DND-41 (cell line): ENCODE measurements around the gene SARS2.
A peak's percentile ranks its signal among the peaks of the same experiment; 100 is the strongest.

ENCODE experiments used
- ATAC-seq: fragments of 200-7000 bp; cut with Tn5 transposase; 3 replicates; pipeline ENCODE4 v1.9.1; 2021; ENCODE audit warnings: low read depth; ENCODE audit not compliant: insufficient read depth
- DNase-seq: peaks from one replicate; pipeline ENCODE4 v3.0.0-alpha.2; 2020
- H2AFZ ChIP-seq: 2 replicates; pipeline ENCODE4 v1.6.0; 2012; ENCODE audit warnings: low read depth, low read length
- H3K27ac ChIP-seq: 2 replicates; pipeline ENCODE4 v1.5.1; 2012; ENCODE audit warnings: low read length, inconsistent platforms
- H3K27me3 ChIP-seq: fragments of 200-600 bp; sonication (generic); 2 replicates; pipeline ENCODE4 v1.6.0; 2012; ENCODE audit warnings: low read length, mild to moderate bottlenecking, inconsistent platforms; ENCODE audit not compliant: insufficient read depth, poor library complexity
- H3K36me3 ChIP-seq: 2 replicates; pipeline ENCODE4 v1.5.1; 2012; ENCODE audit warnings: low read length, inconsistent platforms; ENCODE audit not compliant: insufficient read depth
- H3K4me1 ChIP-seq: 2 replicates; pipeline ENCODE4 v1.5.1; 2012; ENCODE audit warnings: mild to moderate bottlenecking, low read length; ENCODE audit not compliant: insufficient read depth
- H3K4me2 ChIP-seq: 2 replicates; pipeline ENCODE4 v1.6.0; 2012; ENCODE audit warnings: mild to moderate bottlenecking, moderate library complexity, low read length, inconsistent platforms; ENCODE audit not compliant: insufficient read depth
- H3K4me3 ChIP-seq, 2 experiments: fragments of 200-600 bp in 1 of 2; shearing (Covaris generic) in 1 of 2; 2 replicates each; pipeline ENCODE4 v1.5.1; 2012 to 2016; ENCODE audit warnings: inconsistent platforms in 2 of 2, low read length in 2 of 2, mild to moderate bottlenecking in 2 of 2, low read depth in 1 of 2, moderate library complexity in 1 of 2
- H3K79me2 ChIP-seq: 2 replicates; pipeline ENCODE4 v1.6.0; 2012; ENCODE audit warnings: low read length, inconsistent platforms; ENCODE audit not compliant: insufficient read depth
- H3K9ac ChIP-seq: 2 replicates; pipeline ENCODE4 v1.6.0; 2012; ENCODE audit warnings: low read depth, mild to moderate bottlenecking, inconsistent platforms, low read length, moderate library complexity
- H3K9me3 ChIP-seq: 2 replicates; pipeline ENCODE4 v1.5.1; 2012; ENCODE audit warnings: low read length, moderate library complexity, mild to moderate bottlenecking, inconsistent platforms; ENCODE audit not compliant: insufficient read depth, severe bottlenecking
- H4K20me1 ChIP-seq: 2 replicates; pipeline ENCODE4 v1.6.0; 2012; ENCODE audit warnings: low read length; ENCODE audit not compliant: insufficient read depth
- EZH2 ChIP-seq: IDR thresholded peaks from 3 replicates; pipeline ENCODE4 v1.6.1; 2012; ENCODE audit warnings: borderline replicate concordance, low read depth, mild to moderate bottlenecking, moderate library complexity, low read length, inconsistent platforms; ENCODE audit not compliant: severe bottlenecking
- TF ChIP-seq, protein P1 (sequence below): IDR thresholded peaks from 2 replicates; pipeline ENCODE4 v1.5.1; 2012; ENCODE audit warnings: borderline replicate concordance, low read length, moderate library complexity, mild to moderate bottlenecking; ENCODE audit not compliant: poor library complexity, severe bottlenecking; ENCODE audit errors: extremely low read depth

Gene SARS2

DNA sequence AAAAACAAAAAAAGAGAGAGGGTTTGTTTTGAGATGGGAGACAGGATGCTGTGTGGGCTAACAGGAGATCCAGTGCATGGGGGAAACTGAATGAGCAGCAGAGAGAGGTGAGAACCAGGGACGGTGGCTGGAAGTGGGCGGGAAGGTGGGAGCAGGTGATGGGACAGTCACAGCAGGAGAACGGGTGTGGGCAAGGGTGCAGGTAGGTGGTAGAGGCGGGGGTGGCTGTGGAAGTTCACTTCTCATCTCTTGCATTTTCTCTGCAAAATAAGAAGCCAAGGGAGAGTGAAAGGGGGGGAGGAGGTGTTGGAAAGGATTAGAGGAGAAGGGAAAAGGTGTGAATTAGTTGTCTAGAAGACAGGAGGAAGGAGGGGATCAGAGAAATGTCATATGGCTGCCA, 23.1 kb upstream of the SARS2 start:
- H3K4me3 ChIP-seq, result no peak overlapping the region
- DNase-seq (no peak), ATAC-seq (no peak)
- no peak overlapping the region for H2AFZ ChIP-seq
- no peaks in the 10 kb centered on the region for H3K79me2 ChIP-seq
- H3K9me3 ChIP-seq, result no peaks in the 10 kb centered on the region
- H3K27ac ChIP-seq, result no peak overlapping the region
- H3K4me1 ChIP-seq, result no peaks in the 10 kb centered on the region
- H3K4me2 ChIP-seq, result no peak overlapping the region
- TF ChIP-seq EZH2, result no peak
- TF ChIP-seq, protein P1, sequence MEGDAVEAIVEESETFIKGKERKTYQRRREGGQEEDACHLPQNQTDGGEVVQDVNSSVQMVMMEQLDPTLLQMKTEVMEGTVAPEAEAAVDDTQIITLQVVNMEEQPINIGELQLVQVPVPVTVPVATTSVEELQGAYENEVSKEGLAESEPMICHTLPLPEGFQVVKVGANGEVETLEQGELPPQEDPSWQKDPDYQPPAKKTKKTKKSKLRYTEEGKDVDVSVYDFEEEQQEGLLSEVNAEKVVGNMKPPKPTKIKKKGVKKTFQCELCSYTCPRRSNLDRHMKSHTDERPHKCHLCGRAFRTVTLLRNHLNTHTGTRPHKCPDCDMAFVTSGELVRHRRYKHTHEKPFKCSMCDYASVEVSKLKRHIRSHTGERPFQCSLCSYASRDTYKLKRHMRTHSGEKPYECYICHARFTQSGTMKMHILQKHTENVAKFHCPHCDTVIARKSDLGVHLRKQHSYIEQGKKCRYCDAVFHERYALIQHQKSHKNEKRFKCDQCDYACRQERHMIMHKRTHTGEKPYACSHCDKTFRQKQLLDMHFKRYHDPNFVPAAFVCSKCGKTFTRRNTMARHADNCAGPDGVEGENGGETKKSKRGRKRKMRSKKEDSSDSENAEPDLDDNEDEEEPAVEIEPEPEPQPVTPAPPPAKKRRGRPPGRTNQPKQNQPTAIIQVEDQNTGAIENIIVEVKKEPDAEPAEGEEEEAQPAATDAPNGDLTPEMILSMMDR, result no peak
- H3K9ac ChIP-seq, result no peak overlapping the region
- H3K36me3 ChIP-seq, result no peaks in the 10 kb centered on the region
- no peaks in the 10 kb centered on the region for H4K20me1 ChIP-seq
- H3K27me3 ChIP-seq, result no peaks in the 10 kb centered on the region

DNA sequence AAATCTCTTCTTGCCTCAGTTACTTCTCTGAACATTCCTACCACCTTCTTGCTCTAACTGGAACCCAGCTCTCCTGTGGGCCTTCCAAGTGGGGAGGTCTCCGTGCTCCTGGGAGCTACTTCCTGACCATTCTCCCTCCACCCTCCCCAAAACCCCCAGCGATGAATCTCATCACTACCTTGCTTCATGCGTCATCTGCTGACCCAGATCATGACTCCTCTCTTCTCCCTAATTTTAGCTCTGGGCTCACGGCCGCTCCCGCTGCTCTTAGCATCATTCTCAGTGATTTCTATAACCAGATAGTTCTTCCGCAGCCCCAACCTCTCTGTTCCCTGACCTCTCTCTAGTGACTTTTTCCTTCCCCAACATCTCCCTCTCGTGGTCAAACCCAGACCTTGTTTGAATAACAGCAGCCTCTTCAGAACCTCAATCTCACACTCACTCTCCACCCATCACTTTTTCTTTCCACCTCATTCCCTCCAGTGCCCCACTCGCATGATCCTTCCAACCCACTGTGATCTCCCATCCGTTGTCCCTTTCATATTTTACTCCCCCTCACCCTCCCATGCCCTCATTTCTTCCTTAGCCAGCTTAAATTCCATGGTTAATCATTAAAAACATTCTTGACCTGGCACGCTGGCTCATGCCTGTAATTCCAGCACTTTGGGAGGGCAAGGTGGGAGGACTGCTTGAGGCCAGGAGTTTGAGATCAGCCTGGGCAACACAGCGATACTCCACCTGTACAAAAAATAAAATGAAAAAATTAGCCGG, 22.0 kb upstream of the SARS2 start:
- DNase-seq (peak; percentile 41), ATAC-seq (peak; percentile 67; the same call in 2 of the 3 replicates)
- Histone ChIP-seq H3K4me1 (no peaks in the 10 kb centered on the region), H2AFZ (no peak overlapping the region), H3K9ac (no peak overlapping the region), H3K9me3 (no peaks in the 10 kb centered on the region), H3K36me3 (no peaks in the 10 kb centered on the region), H3K27me3 (no peaks in the 10 kb centered on the region), H3K4me3 (no peak overlapping the region), H3K4me2 (no peak overlapping the region), H3K79me2 (no peaks in the 10 kb centered on the region), H3K27ac (no peak overlapping the region), H4K20me1 (no peaks in the 10 kb centered on the region)
- TF ChIP-seq, protein P1, result peak; percentile 60
- TF ChIP-seq EZH2, result no peak

DNA sequence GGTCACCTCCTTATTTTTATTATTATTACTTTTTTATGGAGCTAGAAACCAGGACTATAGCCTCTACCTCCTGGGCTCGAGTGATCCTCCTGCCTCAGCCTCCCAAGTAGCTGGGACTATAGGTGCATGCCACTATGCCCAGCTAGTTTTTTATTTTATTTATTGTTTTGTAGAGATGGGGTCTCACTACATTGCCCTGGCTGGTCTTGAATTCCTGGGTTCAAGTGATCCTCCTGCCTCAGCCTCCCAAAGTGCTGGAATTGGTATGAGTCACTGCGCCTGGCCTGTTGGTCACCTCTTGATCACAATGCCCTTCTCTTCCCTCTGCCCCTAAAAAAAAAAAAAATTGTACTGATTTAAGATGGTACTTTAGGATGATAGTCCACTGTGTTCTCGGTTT, 20.6 kb upstream of the SARS2 start:
- H3K27ac ChIP-seq, result no peak overlapping the region
- H3K9me3 ChIP-seq, result no peaks in the 10 kb centered on the region
- no peaks in the 10 kb centered on the region for H3K27me3 ChIP-seq
- DNase-seq (no peak), ATAC-seq (no peak)
- H3K79me2 ChIP-seq, result no peaks in the 10 kb centered on the region
- no peak overlapping the region for H3K9ac ChIP-seq
- no peak overlapping the region for H3K4me3 ChIP-seq
- no peak overlapping the region for H3K4me2 ChIP-seq
- H4K20me1 ChIP-seq, result no peaks in the 10 kb centered on the region
- H3K4me1 ChIP-seq, result no peaks in the 10 kb centered on the region
- TF ChIP-seq, protein P1, result no peak
- no peak for TF ChIP-seq EZH2
- no peak overlapping the region for H2AFZ ChIP-seq
- H3K36me3 ChIP-seq, result no peaks in the 10 kb centered on the region
